NCI-H2196 treated with DMSO at 0.1 percent for 48 hours (cell line): ENCODE measurements around the gene GMPR2.
"Not testable (repeated sequence)": the region's sequence is repeated elsewhere in the genome, so short reads cannot be mapped to it uniquely, and the experiment has no call there.

Source experiments
- DNase-seq: peaks from one replicate; lab custom pipeline; 2025; ENCODE audit not compliant: unreplicated experiment; lab: John Stamatoyannopoulos, UW

Gene GMPR2

DNA sequence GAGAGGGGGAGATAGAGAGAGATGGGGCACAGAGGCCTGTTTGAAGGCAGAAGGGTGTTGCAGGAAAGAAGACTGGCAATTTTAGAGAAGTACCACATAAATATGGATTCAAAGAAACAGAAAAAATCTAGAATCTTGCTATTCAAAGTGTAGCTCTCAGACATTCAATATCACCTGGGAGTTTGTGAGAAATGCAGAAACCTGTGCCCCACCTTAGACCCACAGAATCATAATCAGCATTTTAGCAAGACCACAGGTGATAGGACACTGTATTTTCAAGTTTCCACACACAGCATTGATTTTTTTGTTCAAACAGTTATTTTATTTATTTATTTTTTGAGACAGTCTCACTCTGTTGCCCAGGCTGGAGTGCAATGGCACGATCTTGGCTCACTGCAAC, 3.8 kb upstream of the GMPR2 start:
- no peak for DNase-seq

GRCh38 chr14:24231263-24232120, 1.2 kb upstream of the GMPR2 start:
- no peak for DNase-seq

DNA sequence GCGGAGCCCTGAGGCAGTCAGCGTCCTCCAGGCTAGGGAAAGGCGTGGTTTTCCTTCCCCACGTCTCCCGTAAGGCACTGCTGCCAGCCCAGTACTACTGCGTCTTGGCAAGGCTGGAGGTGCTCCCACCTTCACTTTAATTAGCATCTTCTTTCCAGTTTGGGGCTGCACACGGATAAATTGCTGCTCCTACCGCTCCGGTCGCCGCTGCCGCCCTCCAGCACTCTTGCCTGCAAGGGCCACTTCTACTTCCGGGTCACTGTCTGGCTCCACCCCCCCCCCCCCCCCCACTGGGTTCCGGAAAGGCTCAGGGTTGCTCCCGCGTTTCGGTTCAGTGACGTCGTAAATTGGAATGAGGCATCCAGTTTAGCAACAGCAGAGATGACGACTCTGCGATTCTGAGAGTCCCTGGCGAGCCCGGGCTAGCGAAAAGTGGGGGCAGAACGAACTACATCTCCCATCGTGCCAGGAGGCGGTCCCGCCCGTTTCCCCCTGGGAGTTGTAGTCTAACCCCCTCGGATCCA, 546 bp upstream of the GMPR2 start, which contains the start of gene NEDD8:
Gene NEDD8, minus strand, starts transcription at position 247 of the 524 bp plus-strand sequence. Its CDS starts 100 bp downstream, at position 147.
- peak; percentile 77 for DNase-seq

- no peak for DNase-seq
Observed at GRCh38 chr14:24233538-24233866, 773 bp downstream of the GMPR2 start.

DNA sequence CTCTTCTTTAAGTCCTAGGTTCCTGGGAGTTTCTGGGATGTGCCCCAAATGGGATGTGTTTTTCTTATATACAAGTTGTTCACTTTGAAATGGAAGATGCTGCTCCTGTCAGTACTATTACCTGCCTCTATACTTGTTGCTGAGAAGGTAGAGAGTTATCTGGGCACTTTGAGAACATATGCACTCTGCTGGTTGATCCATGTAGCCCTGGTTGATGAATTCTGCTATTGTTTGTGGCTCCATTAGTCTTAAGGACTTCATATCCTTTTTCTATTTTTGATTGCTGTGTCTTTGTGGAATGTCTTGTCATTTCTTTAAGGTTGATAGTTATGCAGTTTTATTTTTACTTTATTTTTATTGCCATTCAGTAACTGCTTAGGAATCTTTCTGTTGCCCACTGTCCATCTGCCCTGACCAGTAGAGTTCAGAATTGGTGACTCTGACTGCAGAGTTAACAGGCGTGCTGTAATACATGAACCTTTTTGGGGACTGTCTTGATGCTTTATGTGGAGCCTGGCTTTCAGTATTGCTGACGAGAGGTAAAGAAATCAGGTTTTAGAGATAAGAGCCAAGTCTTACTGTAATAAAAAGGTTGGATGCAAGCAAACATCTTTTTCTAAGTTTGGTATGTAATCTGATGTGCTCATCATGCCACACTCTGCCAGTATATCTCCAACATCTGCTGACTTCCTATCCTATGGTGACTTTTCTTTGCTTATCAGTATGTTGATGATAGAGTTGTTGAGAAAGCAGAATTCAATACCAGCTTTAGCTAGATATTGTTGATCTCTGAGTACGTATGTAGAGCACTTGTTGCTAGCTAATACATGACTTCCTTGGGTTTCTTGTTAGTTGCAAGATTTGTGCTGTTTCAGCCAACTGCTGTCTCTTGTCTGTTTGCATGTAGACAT, 1.6 kb downstream of the GMPR2 start:
- no peak for DNase-seq

DNA sequence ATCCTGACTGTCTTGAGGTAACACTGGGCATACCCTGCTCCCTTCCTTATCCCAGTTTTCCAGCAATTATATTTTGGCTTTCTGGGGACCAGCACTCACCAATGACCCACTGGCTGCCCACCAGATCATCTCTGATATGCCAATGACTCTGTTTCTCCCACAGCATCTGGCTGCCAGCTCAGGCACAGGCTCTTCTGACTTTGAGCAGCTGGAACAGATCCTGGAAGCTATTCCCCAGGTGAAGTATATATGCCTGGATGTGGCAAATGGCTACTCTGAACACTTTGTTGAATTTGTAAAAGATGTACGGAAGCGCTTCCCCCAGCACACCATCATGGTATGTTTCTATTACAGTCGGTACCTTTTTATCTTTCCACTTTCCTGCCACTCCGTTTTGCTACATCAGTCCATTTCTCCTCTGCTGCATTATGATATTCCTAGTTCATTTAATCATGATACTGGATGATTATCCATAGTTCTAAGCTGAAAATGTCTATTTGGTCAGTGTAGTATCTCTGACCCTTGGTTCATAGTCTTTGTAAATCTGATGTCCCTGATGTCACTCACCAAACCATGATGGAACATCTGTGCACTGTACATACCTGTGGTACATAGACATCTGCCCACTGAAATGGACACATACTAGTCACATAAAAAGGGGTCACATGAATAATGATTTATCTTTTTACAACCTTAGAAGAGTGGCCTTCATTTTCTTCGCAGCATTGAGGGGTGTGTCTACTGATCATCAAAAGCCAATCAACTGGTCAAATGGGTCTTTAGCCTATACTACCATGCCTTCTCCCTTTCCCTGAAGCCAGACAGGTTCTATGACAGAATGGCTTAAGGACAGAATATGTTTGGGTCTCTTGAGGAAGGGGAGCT, 3.3 kb downstream of the GMPR2 start:
- no peak for DNase-seq

DNA sequence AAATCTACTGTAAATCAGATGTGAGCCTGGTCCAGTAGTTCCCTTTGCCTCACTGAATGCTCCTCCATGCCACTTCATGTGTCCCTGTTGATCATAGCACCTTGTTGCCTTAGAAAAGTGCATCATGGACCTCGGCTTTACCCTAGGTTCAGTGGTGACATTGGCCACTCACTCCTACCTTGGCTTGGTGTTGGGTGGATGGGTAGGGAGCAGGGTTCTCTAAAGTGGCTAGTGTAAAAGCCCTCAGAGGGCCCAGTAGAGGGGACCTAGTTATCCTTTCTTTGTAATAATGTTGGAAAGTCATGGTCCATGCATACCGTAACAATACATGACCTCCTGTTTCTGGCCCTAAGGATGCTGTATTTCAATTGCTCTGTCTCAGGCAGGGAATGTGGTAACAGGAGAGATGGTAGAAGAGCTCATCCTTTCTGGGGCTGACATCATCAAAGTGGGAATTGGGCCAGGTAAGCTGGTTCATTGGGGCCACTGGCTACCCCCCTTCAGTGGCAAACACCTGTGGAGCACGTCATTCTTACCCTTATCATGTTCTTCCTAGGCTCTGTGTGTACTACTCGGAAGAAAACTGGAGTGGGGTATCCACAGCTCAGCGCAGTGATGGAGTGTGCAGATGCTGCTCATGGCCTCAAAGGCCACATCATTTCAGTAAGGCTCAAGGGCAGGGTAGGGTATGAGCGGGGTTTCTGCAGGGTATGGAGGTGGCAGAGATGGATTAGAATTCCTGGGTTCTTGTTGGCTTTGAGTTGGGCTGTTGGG, 4.1 kb downstream of the GMPR2 start:
- no peak for DNase-seq

- DNase-seq, result no peak
Observed at GRCh38 chr14:24237463-24237955, 4.8 kb downstream of the GMPR2 start.

DNA sequence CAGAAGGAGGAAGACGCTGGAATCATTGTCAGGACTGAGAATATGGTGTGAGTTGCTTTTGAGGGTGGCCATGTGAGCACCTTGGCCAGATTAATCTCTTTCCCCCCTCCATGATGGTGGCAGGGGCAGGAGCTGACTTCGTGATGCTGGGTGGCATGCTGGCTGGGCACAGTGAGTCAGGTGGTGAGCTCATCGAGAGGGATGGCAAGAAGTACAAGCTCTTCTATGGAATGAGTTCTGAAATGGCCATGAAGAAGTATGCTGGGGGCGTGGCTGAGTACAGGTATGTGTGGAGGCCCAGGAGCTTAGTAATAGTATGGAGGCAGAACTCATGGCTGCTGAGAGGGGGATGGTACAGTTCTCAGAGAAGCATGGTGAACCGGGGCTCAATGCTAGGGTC, 5.4 kb downstream of the GMPR2 start:
- no peak for DNase-seq

DNA sequence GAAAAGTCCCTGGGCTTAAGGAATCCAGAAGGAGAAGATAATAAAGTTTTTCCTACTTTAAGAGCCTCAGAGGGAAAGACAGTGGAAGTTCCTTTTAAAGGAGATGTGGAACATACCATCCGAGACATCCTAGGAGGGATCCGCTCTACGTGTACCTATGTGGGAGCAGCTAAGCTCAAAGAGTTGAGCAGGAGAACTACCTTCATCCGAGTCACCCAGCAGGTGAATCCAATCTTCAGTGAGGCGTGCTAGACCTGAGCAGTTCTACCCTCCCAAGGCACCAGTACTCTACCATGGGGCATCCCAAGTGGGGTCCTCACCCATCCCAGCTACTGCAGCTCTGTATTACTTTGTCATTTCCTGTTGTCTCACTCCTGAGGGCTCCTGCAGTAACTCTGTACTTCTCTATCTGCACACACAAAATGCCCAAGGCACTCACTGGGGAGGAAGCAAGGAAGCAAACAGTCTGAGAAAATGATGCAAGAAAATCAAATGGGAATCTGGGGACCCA, 5.9 kb downstream of the GMPR2 start:
- no peak for DNase-seq

- no peak for DNase-seq
Observed at GRCh38 chr14:24240110-24240918, 7.6 kb downstream of the GMPR2 start.

- peak; percentile 97 for DNase-seq
Observed at GRCh38 chr14:24241829-24242443, 9.2 kb downstream of the GMPR2 start.

GRCh38 chr14:24243336-24243836, 10.7 kb downstream of the GMPR2 start:
- DNase-seq, result no peak

DNA sequence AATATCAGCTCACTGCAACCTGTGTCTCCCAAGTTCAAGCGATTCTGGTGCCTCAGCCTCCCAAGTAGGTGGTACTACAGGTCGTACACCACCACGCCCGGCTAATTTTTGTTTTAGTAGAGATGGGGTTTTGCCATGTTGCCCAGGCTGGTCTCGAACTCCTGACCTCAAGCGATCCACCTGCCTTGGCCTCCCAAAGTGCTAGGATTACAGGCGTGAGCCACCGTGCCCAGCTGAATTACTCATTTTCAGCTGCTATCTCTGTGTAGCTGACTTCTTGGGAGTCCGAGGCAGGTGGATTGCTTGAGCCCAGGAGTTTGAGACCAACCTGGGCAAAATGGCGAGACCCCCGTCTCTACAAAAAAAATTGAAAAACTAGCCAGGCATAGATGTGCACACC, 12.6 kb downstream of the GMPR2 start:
- not testable (repeated sequence) for DNase-seq

DNA sequence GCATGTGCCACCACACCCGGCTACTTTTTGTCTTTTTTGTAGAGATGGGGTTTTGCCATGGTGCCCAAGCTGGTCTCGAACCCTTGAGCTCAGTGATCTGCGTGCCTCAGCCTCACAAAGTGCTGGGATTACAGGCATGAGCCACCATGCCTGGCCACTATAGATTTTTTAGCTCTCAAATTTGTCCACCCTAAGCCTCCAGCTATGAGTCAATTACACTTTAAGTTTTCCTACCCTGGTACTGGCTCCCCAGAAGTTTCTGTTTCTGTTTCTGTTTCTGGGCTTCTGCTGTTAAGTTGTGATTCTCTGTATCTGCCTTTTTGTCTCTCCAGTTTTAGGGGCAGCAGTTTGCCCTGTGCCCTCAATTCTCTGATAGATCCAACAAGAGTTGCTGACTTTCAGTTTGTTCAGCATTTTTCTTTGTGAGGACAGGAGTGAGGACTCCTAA, 14.1 kb downstream of the GMPR2 start:
- no peak for DNase-seq

DNA sequence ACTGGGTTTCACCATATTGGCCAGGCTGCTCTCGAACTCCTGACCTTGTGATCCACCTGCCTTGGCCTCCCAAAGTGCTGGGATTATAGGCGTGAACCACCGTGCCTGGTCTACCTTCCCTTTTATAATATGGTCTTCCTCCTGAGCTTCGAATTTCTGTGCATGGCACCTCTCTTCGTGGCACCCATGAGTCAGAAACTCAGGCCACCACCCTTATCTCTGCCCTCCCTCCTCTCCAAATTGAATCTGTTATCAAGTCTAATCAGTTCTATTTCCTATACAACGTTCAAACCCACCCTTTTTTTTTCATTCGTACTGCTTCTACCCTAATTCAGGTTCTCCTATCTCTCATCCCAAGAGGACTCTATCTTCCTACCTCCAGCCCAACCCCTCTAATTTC, 14.7 kb downstream of the GMPR2 start:
- DNase-seq, result no peak

- no peak for DNase-seq
Observed at GRCh38 chr14:24249230-24250021, 16.7 kb downstream of the GMPR2 start.
